ENCODE data around the gene NOSTRIN.
A peak's percentile ranks its signal among the peaks of the same experiment; 100 is the strongest.

Gene NOSTRIN

GRCh38 chr2:168894101-168894500 is 91.7 kb downstream of the NOSTRIN start:
- DNase-seq = no peak
- no peak overlapping the region for H3K27ac Mint-ChIP-seq
- H3K36me3 Mint-ChIP-seq (ENCODE audit: insufficient read depth) = peaks cover 6% of the 10 kb centered on the region
- H3K4me3 Mint-ChIP-seq = no peak overlapping the region
- no peak for ATAC-seq (replicated peaks)
- no peaks in the 10 kb centered on the region for H3K9me3 Mint-ChIP-seq
- H3K4me1 Mint-ChIP-seq (ENCODE audit: low read depth in 2 of 2) = peaks cover 9 to 10% of the 10 kb centered on the region in 2 donors
- H3K27me3 Mint-ChIP-seq = peaks cover 6 to 11% of the 10 kb centered on the region in 2 donors

DNA sequence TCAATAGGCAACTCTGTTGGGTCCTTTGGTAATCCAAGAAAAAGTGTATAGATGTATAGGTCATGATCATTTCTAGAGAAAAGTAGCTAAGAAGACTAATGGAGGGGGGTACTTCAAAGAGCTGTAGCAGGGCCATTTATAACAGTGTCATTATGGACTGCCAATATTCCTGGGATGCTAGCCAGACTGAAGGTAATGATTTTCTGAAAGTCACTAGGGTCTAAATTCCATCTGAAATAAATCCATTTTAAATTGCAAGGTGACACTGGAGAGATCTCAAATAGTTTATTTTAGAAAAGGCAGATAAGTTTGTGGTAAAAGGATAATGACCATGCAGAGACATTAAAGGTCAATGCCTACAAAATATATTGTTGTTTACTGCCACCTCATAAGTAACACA is 92.3 kb downstream of the NOSTRIN start:
- Mint-ChIP-seq H3K27me3 (peaks cover 6 to 11% of the 10 kb centered on the region in 2 donors), H3K36me3 (ENCODE audit: insufficient read depth) (peaks cover 6% of the 10 kb centered on the region), H3K9me3 (no peaks in the 10 kb centered on the region), H3K27ac (no peak overlapping the region), H3K4me3 (no peak overlapping the region), H3K4me1 (ENCODE audit: low read depth in 2 of 2) (peaks cover 9 to 10% of the 10 kb centered on the region in 2 donors)
- DNase-seq (no peak), ATAC-seq (replicated peaks) (no peak)

DNA sequence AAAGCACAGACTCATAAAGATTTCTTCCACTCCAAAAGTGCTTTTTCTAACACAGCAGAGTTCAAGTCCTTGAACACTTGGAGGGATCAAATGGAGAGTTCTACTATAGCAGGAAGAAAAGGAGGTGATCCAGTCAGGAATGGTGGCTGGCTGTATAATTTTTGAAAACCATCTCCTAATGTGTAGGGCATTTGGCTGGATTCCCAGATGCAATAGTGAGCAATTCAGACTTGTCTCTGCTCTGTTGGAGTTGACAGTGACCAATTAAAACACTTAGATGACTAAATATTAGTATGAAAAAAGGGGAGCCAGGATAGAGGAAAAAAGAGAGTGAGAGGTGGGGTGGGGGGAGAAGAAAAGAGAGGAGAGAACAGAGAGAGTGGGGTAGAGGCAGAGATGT is 93.3 kb downstream of the NOSTRIN start:
- ATAC-seq (replicated peaks) (no peak), DNase-seq (no peak)
- H3K4me1 Mint-ChIP-seq (ENCODE audit: low read depth in 2 of 2) = peaks cover 1% of the 10 kb centered on the region in 2 donors
- H3K36me3 Mint-ChIP-seq (ENCODE audit: insufficient read depth) = no peaks in the 10 kb centered on the region
- no peak overlapping the region for H3K27ac Mint-ChIP-seq
- H3K9me3 Mint-ChIP-seq = no peaks in the 10 kb centered on the region
- no peak overlapping the region for H3K4me3 Mint-ChIP-seq
- H3K27me3 Mint-ChIP-seq = peaks cover 6 to 17% of the 10 kb centered on the region in 2 donors

- H3K27me3 Mint-ChIP-seq = peaks cover 6 to 17% of the 10 kb centered on the region in 2 donors
- no peaks in the 10 kb centered on the region for H3K4me1 Mint-ChIP-seq (ENCODE audit: low read depth in 2 of 2)
- no peak for ATAC-seq (replicated peaks)
- DNase-seq = no peak
- no peak overlapping the region for H3K4me3 Mint-ChIP-seq
- no peak overlapping the region for H3K27ac Mint-ChIP-seq
- H3K36me3 Mint-ChIP-seq (ENCODE audit: insufficient read depth) = no peaks in the 10 kb centered on the region
- H3K9me3 Mint-ChIP-seq = no peaks in the 10 kb centered on the region
These were observed 94.3 kb downstream of the NOSTRIN start for GRCh38 chr2:168896783-168897182.

DNA sequence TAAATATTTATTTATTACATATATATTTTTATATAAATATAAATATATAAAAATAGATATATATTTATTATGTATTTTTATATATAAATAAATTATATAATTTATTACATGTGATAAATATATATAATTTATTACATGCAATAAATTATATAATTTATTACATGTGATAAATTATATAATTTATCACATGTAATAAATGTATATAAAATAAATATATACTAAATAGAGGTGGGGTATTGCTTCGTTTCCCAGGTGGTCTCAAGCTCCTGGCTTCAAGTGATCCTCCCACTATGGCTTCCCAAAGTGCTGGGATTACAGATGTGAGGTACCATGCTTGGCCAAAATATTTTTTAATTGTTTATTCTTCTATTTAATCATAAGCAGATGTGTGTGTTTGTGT is 95.0 kb downstream of the NOSTRIN start:
- H3K27ac Mint-ChIP-seq = no peak overlapping the region

GRCh38 chr2:168901003-168901402 is 98.6 kb downstream of the NOSTRIN start, which contains the start of gene G6PC2:
Gene G6PC2 (plus strand): TSS chr2:168901291. CDS start chr2:168901332, 41 bp downstream.
- H3K36me3 Mint-ChIP-seq (ENCODE audit: insufficient read depth) = no peaks in the 10 kb centered on the region
- no peak for ATAC-seq (replicated peaks)

More for the DNA sequence above, 95.0 kb downstream of the NOSTRIN start:
- Mint-ChIP-seq H3K4me3 (no peak overlapping the region), H3K27me3 (peaks cover 6 to 17% of the 10 kb centered on the region in 2 donors), H3K36me3 (ENCODE audit: insufficient read depth) (no peaks in the 10 kb centered on the region), H3K4me1 (ENCODE audit: low read depth in 2 of 2) (no peaks in the 10 kb centered on the region), H3K9me3 (no peaks in the 10 kb centered on the region)
- DNase-seq (no peak), ATAC-seq (replicated peaks) (no peak)

GRCh38 chr2:168903888-168904287 is 101.5 kb downstream of the NOSTRIN start:
- no peaks in the 10 kb centered on the region for H3K36me3 Mint-ChIP-seq (ENCODE audit: insufficient read depth)
- ATAC-seq (replicated peaks) (no peak), DNase-seq (no peak)
- peaks cover 23 to 38% of the 10 kb centered on the region in 2 donors for H3K27me3 Mint-ChIP-seq
- no peaks in the 10 kb centered on the region for H3K4me1 Mint-ChIP-seq (ENCODE audit: low read depth in 2 of 2)
- no peak overlapping the region for H3K4me3 Mint-ChIP-seq
- H3K27ac Mint-ChIP-seq = no peak overlapping the region
- no peaks in the 10 kb centered on the region for H3K9me3 Mint-ChIP-seq

More at GRCh38 chr2:168901003-168901402, 98.6 kb downstream of the NOSTRIN start, which contains the start of gene G6PC2:
- Mint-ChIP-seq H3K4me1 (ENCODE audit: low read depth in 2 of 2) (no peaks in the 10 kb centered on the region), H3K4me3 (no peak within 1 kb of the TSS), H3K9me3 (no peaks in the 10 kb centered on the region), H3K27ac (no peak within 1 kb of the TSS), H3K27me3 (peaks cover 14 to 17% of the 10 kb centered on the region in 2 donors)
- no peak for DNase-seq

GRCh38 chr2:168904358-168904757 is 101.9 kb downstream of the NOSTRIN start:
- DNase-seq (no peak), ATAC-seq (replicated peaks) (no peak)
- Mint-ChIP-seq H3K27ac (no peak overlapping the region), H3K27me3 (peaks cover 23 to 38% of the 10 kb centered on the region in 2 donors), H3K4me3 (no peak overlapping the region), H3K4me1 (ENCODE audit: low read depth in 2 of 2) (no peaks in the 10 kb centered on the region), H3K36me3 (ENCODE audit: insufficient read depth) (no peaks in the 10 kb centered on the region), H3K9me3 (no peaks in the 10 kb centered on the region)

GRCh38 chr2:168907940-168908662 is 105.7 kb downstream of the NOSTRIN start:
- peaks cover 3% of the 10 kb centered on the region in 2 donors for H3K4me1 Mint-ChIP-seq (ENCODE audit: low read depth in 2 of 2)
- H3K27ac Mint-ChIP-seq = no peak overlapping the region
- no peak for ATAC-seq (replicated peaks)
- H3K27me3 Mint-ChIP-seq = peaks cover 32 to 60% of the 10 kb centered on the region in 2 donors
- DNase-seq = no peak
- H3K4me3 Mint-ChIP-seq = no peak overlapping the region
- no peaks in the 10 kb centered on the region for H3K9me3 Mint-ChIP-seq
- H3K36me3 Mint-ChIP-seq (ENCODE audit: insufficient read depth) = no peaks in the 10 kb centered on the region

- Mint-ChIP-seq H3K36me3 (ENCODE audit: insufficient read depth) (no peaks in the 10 kb centered on the region), H3K4me3 (no peak overlapping the region), H3K27ac (no peak overlapping the region), H3K9me3 (no peaks in the 10 kb centered on the region), H3K27me3 (peaks cover 32 to 57% of the 10 kb centered on the region in 2 donors), H3K4me1 (ENCODE audit: low read depth in 2 of 2) (peaks cover 3% of the 10 kb centered on the region in 2 donors)
- ATAC-seq (replicated peaks) (no peak), DNase-seq (no peak)
These were observed 107.9 kb downstream of the NOSTRIN start for GRCh38 chr2:168910330-168910729.

DNA sequence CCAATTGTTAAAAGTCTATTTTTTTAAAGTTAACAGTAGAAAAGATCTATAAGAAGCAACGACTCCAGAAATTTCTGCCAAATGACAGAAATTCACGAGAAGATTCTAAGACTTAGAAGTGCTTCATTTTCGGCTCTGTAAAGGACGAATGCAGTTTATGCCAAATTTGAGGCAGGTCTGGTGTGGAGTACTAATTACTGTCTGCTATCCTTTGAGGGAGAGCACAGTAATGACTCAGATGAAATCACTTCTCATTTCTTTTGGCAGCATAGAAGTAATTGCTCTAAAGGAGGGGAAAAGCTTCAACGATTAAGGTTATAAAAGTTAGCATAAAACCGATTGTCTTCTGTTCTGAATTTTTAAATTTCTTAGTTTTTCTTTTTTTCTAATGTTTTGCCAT is 110.0 kb downstream of the NOSTRIN start:
- H3K27ac Mint-ChIP-seq = no peak overlapping the region
- no peak for DNase-seq
- peaks cover 3% of the 10 kb centered on the region in 2 donors for H3K4me1 Mint-ChIP-seq (ENCODE audit: low read depth in 2 of 2)
- H3K9me3 Mint-ChIP-seq = no peaks in the 10 kb centered on the region
- peak overlapping the region in 1 of 2 donors; percentile 27 for H3K4me3 Mint-ChIP-seq
- H3K36me3 Mint-ChIP-seq (ENCODE audit: insufficient read depth) = no peaks in the 10 kb centered on the region
- no peak for ATAC-seq (replicated peaks)
- peaks cover 27 to 44% of the 10 kb centered on the region in 2 donors for H3K27me3 Mint-ChIP-seq

- Mint-ChIP-seq H3K4me1 (ENCODE audit: low read depth in 2 of 2) (peaks cover 3% of the 10 kb centered on the region in 2 donors), H3K27me3 (peaks cover 27 to 40% of the 10 kb centered on the region in 2 donors), H3K9me3 (no peaks in the 10 kb centered on the region), H3K36me3 (ENCODE audit: insufficient read depth) (no peaks in the 10 kb centered on the region), H3K4me3 (peak overlapping the region in 1 of 2 donors; percentile 27), H3K27ac (no peak overlapping the region)
- DNase-seq = no peak
- no peak for ATAC-seq (replicated peaks)
These were observed 110.5 kb downstream of the NOSTRIN start for GRCh38 chr2:168912901-168913369.

- Mint-ChIP-seq H3K36me3 (ENCODE audit: insufficient read depth) (no peaks in the 10 kb centered on the region), H3K9me3 (no peaks in the 10 kb centered on the region), H3K4me1 (ENCODE audit: low read depth in 2 of 2) (peaks cover 3% of the 10 kb centered on the region in 2 donors), H3K27ac (no peak overlapping the region), H3K4me3 (no peak overlapping the region), H3K27me3 (peaks cover 27 to 34% of the 10 kb centered on the region in 2 donors)
- ATAC-seq (replicated peaks) = no peak
- DNase-seq = no peak
These were observed 111.1 kb downstream of the NOSTRIN start for GRCh38 chr2:168913495-168913894.
